Upper lobe of left lung (tissue), 6 donors: ENCODE measurements around the gene SEMA6A. TPM values are rescaled to one million over a fixed set of nuclear protein-coding genes. Genes with fewer than 3 reads are reported as not detected.
A peak's percentile ranks its signal among the peaks of the same experiment; 100 is the strongest.

ENCODE experiments used
- ATAC-seq, 2 donors: fragments of 200-7000 bp; cut with Tn5 transposase; one replicate each; pipeline ENCODE4 v1.9.1; 2022; ENCODE audit warnings: mild to moderate bottlenecking in 2 of 2, moderate library complexity in 2 of 2; ENCODE audit not compliant: low FRiP score in 2 of 2
- DNase-seq, 2 donors: peaks; one replicate each; pipeline ENCODE4 v3.0.0-alpha.2; 2019 to 2020
- H3K27ac ChIP-seq, 4 donors: fragments of 200-600 bp; sonication (generic); one replicate each; pipeline ENCODE4 v1.5.1; 2016 to 2019
- H3K27me3 ChIP-seq, 4 donors: fragments of 200-600 bp; sonication (generic); one replicate each; pipeline ENCODE4 v1.5.1; 2017 to 2019
- H3K36me3 ChIP-seq, 4 donors: fragments of 200-600 bp; sonication (generic); one replicate each; pipeline ENCODE4 v1.5.1; 2016 to 2019
- H3K4me1 ChIP-seq, 4 donors: fragments of 200-600 bp; sonication (generic); one replicate each; pipeline ENCODE4 v1.5.1; 2018 to 2019
- H3K4me3 ChIP-seq, 4 donors: fragments of 200-600 bp; sonication (generic); one replicate each; pipeline ENCODE4 v1.5.1; 2017 to 2019; ENCODE audit warnings: mild to moderate bottlenecking in 2 of 4, moderate library complexity in 1 of 4
- H3K9me3 ChIP-seq, 4 donors: fragments of 200-600 bp; sonication (generic); one replicate each; pipeline ENCODE4 v1.5.1; 2018 to 2019
- CTCF ChIP-seq, 6 experiments: fragments of 450-650 bp in 4 of 6; fragments of 200-600 bp in 2 of 6; sonication (generic) in 2 of 6; IDR thresholded peaks; one replicate each; pipeline ENCODE4 v1.5.1; 2016 to 2019; ENCODE audit warnings: antibody characterized with exemption in 6 of 6
- EP300 ChIP-seq, 4 donors: sonication (generic); formaldehyde crosslinking; IDR thresholded peaks; one replicate each; pipeline ENCODE4 v1.5.1; 2017; ENCODE audit warnings: antibody characterized with exemption in 4 of 4, control low read depth in 2 of 4
- POLR2A ChIP-seq, 4 donors: fragments of 450-650 bp; IDR thresholded peaks; one replicate each; pipeline ENCODE4 v1.5.1; 2016 to 2017; ENCODE audit warnings: antibody characterized with exemption in 4 of 4, mild to moderate bottlenecking in 2 of 4
- POLR2AphosphoS5 ChIP-seq, 2 donors: sonication (generic); formaldehyde crosslinking; IDR thresholded peaks; one replicate each; pipeline ENCODE4 v1.5.1; 2017; ENCODE audit warnings: antibody characterized with exemption in 2 of 2
- WGBS, 2 donors: methylation state at CpG; one replicate each; pipeline ENCODE4 v1.1.5; 2017 to 2018; 5-methylcytosine and 5-hydroxymethylcytosine counted together
- total RNA-seq, 6 donors: library from RNA; depleted of rRNA in 4 of 6; stranded (reverse); fragments of >200 nt in 4 of 6; gene quantifications; one replicate each; pipeline versions ENCODE4 v1.1.0 to v1.2.1, GENCODE V29; 2016 to 2021
- donor health status: DM: no; HTN: no; CAD: no; lungs with moderate emphysema.
- donor health status: DM: no; HTN: yes; CAD: no; lungs with severe emphysema.

The SEMA6A gene
- total RNA-seq, 6 donors from 2014 or later, result 17.1 to 66.5 (median 26.9) TPM

DNA sequence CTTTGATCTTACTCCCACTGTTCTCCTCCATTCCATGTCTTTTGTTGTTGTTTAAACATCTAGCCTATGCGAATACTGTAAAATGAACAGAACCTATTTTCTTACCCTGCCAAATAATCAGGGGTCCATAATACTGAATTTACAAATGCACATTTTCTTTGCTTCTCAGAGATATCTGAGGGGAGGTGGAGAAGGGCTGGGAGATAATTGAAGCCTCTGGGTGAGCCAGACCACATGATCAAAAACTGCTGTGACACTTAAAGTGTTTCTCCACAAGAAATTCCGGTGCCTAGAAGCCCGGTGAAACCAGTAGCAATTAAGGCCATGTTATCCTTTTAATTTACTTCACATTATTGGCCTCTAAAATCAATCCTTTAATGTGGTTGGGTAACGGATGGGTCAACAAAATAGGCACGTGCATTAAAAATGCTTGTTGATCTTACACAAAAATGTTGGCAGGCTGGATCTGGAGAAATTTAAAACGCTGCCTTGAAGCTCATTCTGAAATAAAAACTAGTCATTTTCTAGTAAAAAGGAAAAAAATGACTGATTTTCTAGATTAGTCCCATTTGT, 10.8 kb downstream of the SEMA6A start:
- Histone ChIP-seq H3K27me3 (no peaks in the 10 kb centered on the region), H3K27ac (no peak overlapping the region), H3K4me1 (peaks cover 0 to 12% (median 4%) of the 10 kb centered on the region in 4 donors), H3K36me3 (no peaks in the 10 kb centered on the region), H3K9me3 (no peaks in the 10 kb centered on the region), H3K4me3 (no peak overlapping the region)
- 57 to 63% methylated on average over 6 of the region's 6 CpGs for WGBS, 2 donors
- DNase-seq, result no peak
- no peak for TF ChIP-seq EP300 (IDR thresholded peaks at IDR 0.05)
- TF ChIP-seq POLR2A (IDR thresholded peaks at IDR 0.05), result no peak
- TF ChIP-seq CTCF (IDR thresholded peaks at IDR 0.05), result no peak
- no peak for TF ChIP-seq POLR2AphosphoS5 (IDR thresholded peaks at IDR 0.05)
- no peak for ATAC-seq

DNA sequence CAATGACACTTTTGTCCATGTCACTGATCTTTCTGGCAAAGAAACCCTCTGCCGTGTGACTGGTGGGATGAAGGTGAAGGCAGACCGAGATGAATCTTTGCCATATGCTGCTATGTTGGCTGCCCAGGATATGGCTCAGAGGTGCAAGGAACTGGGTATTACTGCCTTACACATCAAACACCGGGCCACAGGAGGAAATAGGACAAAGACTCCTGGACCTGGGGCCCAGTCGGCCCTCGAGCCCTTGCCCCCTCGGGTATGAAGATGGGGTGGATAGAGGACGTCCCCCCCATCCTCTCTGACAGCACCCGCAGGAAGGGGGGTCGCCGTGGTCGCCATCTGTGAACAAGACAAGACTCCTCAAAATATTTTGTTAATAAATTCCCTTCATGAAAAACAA, 12.0 kb downstream of the SEMA6A start:
- no peak for ATAC-seq
- 84 to 90% methylated on average over 11 of the region's 11 CpGs for WGBS, 2 donors

DNA sequence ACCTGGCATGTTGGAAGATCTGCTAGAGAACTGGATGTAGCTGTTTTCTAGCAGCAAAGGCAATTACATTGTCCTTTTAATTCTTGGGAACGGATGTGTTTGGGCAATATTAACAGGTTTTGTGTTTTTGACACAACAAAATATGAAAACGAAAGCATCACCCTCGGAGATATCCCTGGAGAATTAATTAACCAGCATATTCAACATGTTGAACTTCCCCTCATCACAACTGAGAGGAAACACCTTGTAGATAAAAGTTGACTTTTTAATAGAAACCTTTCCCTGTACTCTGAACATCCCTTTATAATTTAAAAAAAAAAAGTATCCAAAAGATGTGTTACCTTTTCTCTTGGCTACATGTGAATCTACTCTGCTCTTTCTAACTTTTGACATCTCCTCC, 13.0 kb downstream of the SEMA6A start:
- no peak for ATAC-seq

More for the DNA sequence above, 12.0 kb downstream of the SEMA6A start:
- Histone ChIP-seq H3K36me3 (no peaks in the 10 kb centered on the region), H3K9me3 (no peaks in the 10 kb centered on the region), H3K4me1 (peaks cover 0 to 12% (median 6%) of the 10 kb centered on the region in 4 donors), H3K27me3 (no peaks in the 10 kb centered on the region), H3K4me3 (no peak overlapping the region), H3K27ac (no peak overlapping the region)
- TF ChIP-seq POLR2A (IDR thresholded peaks at IDR 0.05), result no peak
- TF ChIP-seq POLR2AphosphoS5 (IDR thresholded peaks at IDR 0.05), result no peak
- no peak for TF ChIP-seq CTCF (IDR thresholded peaks at IDR 0.05)
- TF ChIP-seq EP300 (IDR thresholded peaks at IDR 0.05), result no peak
- DNase-seq, result peak in 1 of 2 donors; percentile 32

GRCh38 chr5:116559673-116560164, 14.9 kb downstream of the SEMA6A start:
- no peaks in the 10 kb centered on the region for H3K9me3 ChIP-seq
- no peak for TF ChIP-seq EP300 (IDR thresholded peaks at IDR 0.05)
- H3K4me1 ChIP-seq, result peaks cover 0 to 18% (median 9%) of the 10 kb centered on the region in 4 donors
- no peaks in the 10 kb centered on the region for H3K27me3 ChIP-seq
- DNase-seq (no peak), ATAC-seq (no peak)
- H3K4me3 ChIP-seq, result no peak overlapping the region
- H3K36me3 ChIP-seq, result no peaks in the 10 kb centered on the region
- 82 to 86% methylated on average over 4 of the region's 4 CpGs for WGBS, 2 donors
- peak overlapping the region in 1 of 4 donors; percentile 37 for H3K27ac ChIP-seq

More for the DNA sequence above, 13.0 kb downstream of the SEMA6A start:
- Histone ChIP-seq H3K4me3 (no peak overlapping the region), H3K4me1 (peaks cover 0 to 12% (median 6%) of the 10 kb centered on the region in 4 donors), H3K27me3 (no peaks in the 10 kb centered on the region), H3K36me3 (no peaks in the 10 kb centered on the region), H3K9me3 (no peaks in the 10 kb centered on the region), H3K27ac (no peak overlapping the region)
- 39 to 44% methylated on average over 3 of the region's 3 CpGs for WGBS, 2 donors
- TF ChIP-seq POLR2AphosphoS5 (IDR thresholded peaks at IDR 0.05) (no peak), CTCF (IDR thresholded peaks at IDR 0.05) (no peak), POLR2A (IDR thresholded peaks at IDR 0.05) (no peak), EP300 (IDR thresholded peaks at IDR 0.05) (no peak)
- no peak for DNase-seq

- TF ChIP-seq EP300 (IDR thresholded peaks at IDR 0.05), result no peak
- no peak for TF ChIP-seq CTCF (IDR thresholded peaks at IDR 0.05)
- no peak for TF ChIP-seq POLR2AphosphoS5 (IDR thresholded peaks at IDR 0.05)
- TF ChIP-seq POLR2A (IDR thresholded peaks at IDR 0.05), result no peak
- Histone ChIP-seq H3K27me3 (no peaks in the 10 kb centered on the region), H3K4me3 (no peak overlapping the region), H3K36me3 (no peaks in the 10 kb centered on the region), H3K9me3 (no peaks in the 10 kb centered on the region), H3K27ac (peak overlapping the region in 1 of 4 donors; percentile 37), H3K4me1 (peaks cover 0 to 16% (median 12%) of the 10 kb centered on the region in 4 donors)
- DNase-seq (no peak), ATAC-seq (no peak)
- 80 to 84% methylated on average over 9 to 15 of the region's 16 CpGs for WGBS, 2 donors
Measured at GRCh38 chr5:116559239-116559638, 15.4 kb downstream of the SEMA6A start.
